Measurements from ENCODE around the gene RAB20.

DNA sequence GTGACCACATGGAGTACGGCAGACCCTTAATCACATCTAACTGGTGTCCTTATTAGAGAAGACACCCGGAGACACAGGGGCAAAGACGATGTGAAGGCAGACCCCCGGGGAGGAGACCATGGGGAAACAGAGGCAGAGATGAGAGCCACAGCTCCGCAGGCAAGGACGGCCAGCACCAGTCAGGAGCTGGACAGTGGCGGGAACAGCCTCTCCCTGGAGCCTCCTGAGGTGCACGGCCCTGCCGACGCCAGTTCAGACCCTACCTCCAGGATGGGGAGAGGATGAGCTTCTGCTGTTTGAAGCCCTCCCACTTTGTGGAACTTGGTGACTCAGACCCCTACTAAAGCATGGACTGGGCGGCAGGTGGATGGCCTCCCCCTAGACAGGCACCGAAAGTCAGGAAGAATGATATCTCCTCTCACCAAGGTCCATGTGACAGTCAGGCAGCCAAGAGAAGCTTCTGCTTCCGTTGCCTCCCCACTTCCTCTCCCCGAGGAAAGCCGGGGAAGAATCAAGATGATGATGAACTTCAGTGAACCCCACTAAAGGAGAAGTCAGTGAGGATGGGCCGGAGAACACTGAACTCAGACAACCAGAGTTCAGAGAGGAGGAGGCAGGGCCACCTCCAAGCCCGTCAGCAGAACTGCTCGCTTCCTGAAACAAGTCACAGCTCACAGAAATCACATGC, 25.4 kb downstream of the RAB20 start:
- TF ChIP-seq, protein P1, sequence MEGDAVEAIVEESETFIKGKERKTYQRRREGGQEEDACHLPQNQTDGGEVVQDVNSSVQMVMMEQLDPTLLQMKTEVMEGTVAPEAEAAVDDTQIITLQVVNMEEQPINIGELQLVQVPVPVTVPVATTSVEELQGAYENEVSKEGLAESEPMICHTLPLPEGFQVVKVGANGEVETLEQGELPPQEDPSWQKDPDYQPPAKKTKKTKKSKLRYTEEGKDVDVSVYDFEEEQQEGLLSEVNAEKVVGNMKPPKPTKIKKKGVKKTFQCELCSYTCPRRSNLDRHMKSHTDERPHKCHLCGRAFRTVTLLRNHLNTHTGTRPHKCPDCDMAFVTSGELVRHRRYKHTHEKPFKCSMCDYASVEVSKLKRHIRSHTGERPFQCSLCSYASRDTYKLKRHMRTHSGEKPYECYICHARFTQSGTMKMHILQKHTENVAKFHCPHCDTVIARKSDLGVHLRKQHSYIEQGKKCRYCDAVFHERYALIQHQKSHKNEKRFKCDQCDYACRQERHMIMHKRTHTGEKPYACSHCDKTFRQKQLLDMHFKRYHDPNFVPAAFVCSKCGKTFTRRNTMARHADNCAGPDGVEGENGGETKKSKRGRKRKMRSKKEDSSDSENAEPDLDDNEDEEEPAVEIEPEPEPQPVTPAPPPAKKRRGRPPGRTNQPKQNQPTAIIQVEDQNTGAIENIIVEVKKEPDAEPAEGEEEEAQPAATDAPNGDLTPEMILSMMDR (IDR thresholded peaks at IDR 0.05) = no peak
- no peak for TF ChIP-seq POLR2A (IDR thresholded peaks at IDR 0.05)

All from lower leg skin (tissue), 3 donors.